ENCODE measurements around the gene TNFRSF19.

TNFRSF19 gene

DNA sequence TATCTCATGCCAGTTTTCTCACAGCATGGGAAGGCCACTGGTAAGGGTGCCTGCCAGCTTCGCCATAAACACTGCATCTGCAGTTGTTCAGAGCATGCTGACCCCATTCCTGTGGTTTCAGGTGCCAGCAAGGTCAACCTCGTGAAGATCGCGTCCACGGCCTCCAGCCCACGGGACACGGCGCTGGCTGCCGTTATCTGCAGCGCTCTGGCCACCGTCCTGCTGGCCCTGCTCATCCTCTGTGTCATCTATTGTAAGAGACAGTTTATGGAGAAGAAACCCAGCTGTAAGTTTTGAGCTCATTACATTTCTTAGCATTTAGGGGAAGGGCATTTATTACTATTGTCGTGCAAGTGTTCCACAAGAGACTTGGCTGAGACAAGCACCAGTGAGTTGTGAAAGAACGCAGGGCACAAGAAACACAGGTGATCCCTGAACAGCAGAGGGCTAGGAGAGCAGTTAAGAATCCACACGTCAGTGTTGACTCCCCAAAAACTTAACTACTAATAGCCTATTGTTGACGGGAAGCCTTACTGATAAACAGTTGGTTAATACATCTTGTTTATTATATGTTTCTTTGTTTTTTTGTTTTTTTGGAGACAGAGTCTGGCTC lies 88.8 kb downstream of the TNFRSF19 start:
- H3K27ac ChIP-seq = no peak overlapping the region
- TF ChIP-seq, protein P1, sequence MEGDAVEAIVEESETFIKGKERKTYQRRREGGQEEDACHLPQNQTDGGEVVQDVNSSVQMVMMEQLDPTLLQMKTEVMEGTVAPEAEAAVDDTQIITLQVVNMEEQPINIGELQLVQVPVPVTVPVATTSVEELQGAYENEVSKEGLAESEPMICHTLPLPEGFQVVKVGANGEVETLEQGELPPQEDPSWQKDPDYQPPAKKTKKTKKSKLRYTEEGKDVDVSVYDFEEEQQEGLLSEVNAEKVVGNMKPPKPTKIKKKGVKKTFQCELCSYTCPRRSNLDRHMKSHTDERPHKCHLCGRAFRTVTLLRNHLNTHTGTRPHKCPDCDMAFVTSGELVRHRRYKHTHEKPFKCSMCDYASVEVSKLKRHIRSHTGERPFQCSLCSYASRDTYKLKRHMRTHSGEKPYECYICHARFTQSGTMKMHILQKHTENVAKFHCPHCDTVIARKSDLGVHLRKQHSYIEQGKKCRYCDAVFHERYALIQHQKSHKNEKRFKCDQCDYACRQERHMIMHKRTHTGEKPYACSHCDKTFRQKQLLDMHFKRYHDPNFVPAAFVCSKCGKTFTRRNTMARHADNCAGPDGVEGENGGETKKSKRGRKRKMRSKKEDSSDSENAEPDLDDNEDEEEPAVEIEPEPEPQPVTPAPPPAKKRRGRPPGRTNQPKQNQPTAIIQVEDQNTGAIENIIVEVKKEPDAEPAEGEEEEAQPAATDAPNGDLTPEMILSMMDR (conservative IDR thresholded peaks at IDR 0.05) = no peak

DNA sequence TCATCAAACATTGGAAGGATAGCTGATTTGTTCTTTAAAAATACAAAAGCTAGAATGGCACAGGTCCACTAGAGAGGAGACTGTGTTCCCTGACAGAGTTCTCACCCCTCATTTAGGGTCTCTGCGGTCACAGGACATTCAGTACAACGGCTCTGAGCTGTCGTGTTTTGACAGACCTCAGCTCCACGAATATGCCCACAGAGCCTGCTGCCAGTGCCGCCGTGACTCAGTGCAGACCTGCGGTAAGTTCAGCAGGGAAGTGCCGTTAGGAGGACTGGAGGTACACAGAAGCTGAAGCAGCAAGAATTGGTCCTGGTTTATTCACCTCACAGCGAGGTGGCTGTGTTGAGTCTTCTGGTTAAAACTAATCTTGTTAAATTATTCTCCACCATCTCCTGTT lies 90.0 kb downstream of the TNFRSF19 start:
- H3K27ac ChIP-seq = no peak overlapping the region
- TF ChIP-seq, protein P1 (conservative IDR thresholded peaks at IDR 0.05) = no peak

DNA sequence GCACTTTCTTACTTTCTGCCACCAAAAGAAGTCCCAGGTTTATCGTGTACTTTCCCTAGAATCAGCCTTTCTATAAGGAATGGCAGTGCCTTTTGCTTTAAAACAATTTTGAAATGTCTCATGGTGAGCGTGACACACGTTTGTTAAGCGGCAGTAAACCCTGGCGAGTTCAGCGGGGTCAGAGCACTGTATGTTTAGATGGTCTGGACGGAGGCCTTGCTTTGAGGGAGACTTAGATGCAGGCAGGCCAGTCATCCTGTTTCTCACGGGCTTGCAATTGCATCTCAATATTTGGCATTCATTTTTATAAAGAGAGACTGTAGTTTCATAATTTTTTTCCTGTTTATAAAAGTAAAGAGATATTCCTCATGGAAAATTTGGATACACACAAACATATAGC lies 96.4 kb downstream of the TNFRSF19 start:
- TF ChIP-seq, protein P1 (conservative IDR thresholded peaks at IDR 0.05) = no peak
- no peak overlapping the region for H3K27ac ChIP-seq

DNA sequence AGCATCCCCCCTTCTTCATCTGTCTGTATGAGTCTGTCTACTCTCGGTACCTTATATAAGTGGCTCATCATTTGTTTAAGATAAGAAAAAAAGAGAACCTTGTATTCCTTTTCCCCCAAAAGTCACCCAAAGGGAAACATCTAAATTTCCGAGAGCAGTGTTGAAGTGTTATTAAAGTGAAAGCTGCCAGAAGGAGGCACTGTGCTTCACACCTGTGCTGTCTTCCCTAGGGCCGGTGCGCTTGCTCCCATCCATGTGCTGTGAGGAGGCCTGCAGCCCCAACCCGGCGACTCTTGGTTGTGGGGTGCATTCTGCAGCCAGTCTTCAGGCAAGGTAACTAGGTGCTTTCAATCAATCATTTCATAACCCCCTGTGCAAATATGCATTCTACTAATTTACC lies 97.5 kb downstream of the TNFRSF19 start:
- H3K27ac ChIP-seq = no peak overlapping the region
- TF ChIP-seq, protein P1 (conservative IDR thresholded peaks at IDR 0.05) = no peak

DNA sequence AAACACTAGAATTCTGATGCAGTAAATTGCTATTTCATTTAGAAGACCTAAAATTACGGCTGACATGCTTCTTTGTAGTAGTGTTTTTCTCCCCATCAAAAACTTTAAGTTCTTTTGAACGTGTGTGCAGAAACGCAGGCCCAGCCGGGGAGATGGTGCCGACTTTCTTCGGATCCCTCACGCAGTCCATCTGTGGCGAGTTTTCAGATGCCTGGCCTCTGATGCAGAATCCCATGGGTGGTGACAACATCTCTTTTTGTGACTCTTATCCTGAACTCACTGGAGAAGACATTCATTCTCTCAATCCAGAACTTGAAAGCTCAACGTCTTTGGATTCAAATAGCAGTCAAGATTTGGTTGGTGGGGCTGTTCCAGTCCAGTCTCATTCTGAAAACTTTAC lies 98.3 kb downstream of the TNFRSF19 start:
- no peak overlapping the region for H3K27ac ChIP-seq
- TF ChIP-seq, protein P1 (conservative IDR thresholded peaks at IDR 0.05) = no peak

DNA sequence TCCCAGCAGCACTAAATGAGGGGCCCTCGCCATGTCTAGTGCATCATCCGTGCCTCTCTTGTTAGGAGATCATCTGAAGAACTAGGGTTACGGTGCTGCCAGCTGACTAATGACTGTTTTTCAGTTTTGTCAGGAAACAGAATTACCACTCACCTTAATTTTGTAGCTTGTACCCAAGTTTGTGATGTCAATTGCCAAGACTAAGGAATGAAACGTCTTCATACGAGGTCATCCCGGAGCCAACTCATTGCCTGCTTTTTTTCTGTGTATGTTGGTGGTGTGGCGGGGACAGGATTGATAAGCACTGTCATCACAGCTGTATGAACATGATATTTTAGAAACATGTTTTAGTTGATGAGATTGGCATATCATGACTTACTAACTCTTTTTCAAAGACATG lies 100.6 kb downstream of the TNFRSF19 start:
- TF ChIP-seq, protein P1 (conservative IDR thresholded peaks at IDR 0.05) = no peak
- H3K27ac ChIP-seq = no peak overlapping the region

DNA sequence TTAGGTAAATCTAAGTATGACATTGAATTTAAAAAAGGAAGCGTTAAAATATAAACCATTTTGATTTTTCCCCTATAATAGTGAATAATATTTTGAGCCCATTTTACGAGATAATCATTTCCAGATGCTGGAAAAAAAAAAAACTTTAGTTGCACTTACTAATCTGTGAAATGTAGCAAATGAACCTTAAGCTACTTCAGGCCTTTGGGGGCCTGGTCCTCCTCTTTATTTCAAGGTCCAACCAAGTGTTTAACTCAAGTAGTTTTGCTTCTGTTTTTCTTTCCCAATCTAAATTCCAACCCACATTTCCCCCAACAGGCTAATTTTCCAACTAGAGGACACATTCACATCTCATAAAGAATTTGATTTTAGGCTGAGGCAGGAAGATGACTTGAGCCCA lies 101.2 kb downstream of the TNFRSF19 start:
- H3K27ac ChIP-seq = no peak overlapping the region
- TF ChIP-seq, protein P1 (conservative IDR thresholded peaks at IDR 0.05) = no peak
